HepG2 (cell line): Measurements from ENCODE around the gene TRIO. TPM values are rescaled to one million over a fixed set of nuclear protein-coding genes. Genes with fewer than 3 reads are reported as not detected.
A peak's percentile ranks its signal among the peaks of the same experiment; 100 is the strongest.

Experiments
- ATAC-seq: fragments of 200-7000 bp; cut with Tn5 transposase; 3 replicates; pipeline ENCODE4 v1.9.1; 2020; ENCODE audit warnings: mild to moderate bottlenecking, moderate library complexity
- BruUV-seq: library from RNA; stranded (reverse); fragments of 400-500 nt; replicated peaks from 2 replicates; lab custom pipeline; 2021; lab: Mats Ljungman, UMichigan
- CTCF ChIA-PET: fragments of 300-600 bp; formaldehyde crosslinking; extraction: SDS; loops from one replicate; lab custom pipeline; 2021; ENCODE audit warnings: low total read pairs, inconsistent platforms, low intra/inter-chr PET ratio; lab: Yijun Ruan, JAX
- POLR2A ChIA-PET: fragments of 350-600 bp; sonication (Branson Sonifier 250); formaldehyde crosslinking; loops from one replicate; lab custom pipeline; 2020; ENCODE audit warnings: antibody characterized with exemption, inconsistent platforms; lab: Yijun Ruan, JAX
- DNase-seq: peaks from one replicate; pipeline ENCODE4 v3.0.0-alpha.2; 2015; ENCODE audit warnings: low spot score
- FAIRE-seq: peaks from 3 replicates; lab custom pipeline; 2011; peaks lifted over from hg19 to GRCh38; lab: Jason Lieb, UNC
- H2AFZ ChIP-seq: one replicate; pipeline ENCODE4 v1.6.1; 2011; ENCODE audit warnings: low read length, inconsistent platforms
- H3K27ac ChIP-seq: fragments of 300-600 bp; 3 replicates; pipeline ENCODE4 v1.8.0; 2011; ENCODE audit warnings: mixed run types, mild to moderate bottlenecking, mixed read lengths, low read length, inconsistent platforms; ENCODE audit not compliant: insufficient read depth; ENCODE audit errors: extremely low read length
- H3K27me3 ChIP-seq, 2 experiments: fragments of 200-600 bp in 1 of 2; 2 replicates in 1 of 2; 3 replicates in 1 of 2; pipeline versions ENCODE4 v1.6.0 to v1.8.0; 2011; ENCODE audit warnings: low read length in 2 of 2, mild to moderate bottlenecking in 2 of 2, moderate library complexity in 2 of 2, inconsistent platforms in 1 of 2; ENCODE audit not compliant: insufficient read depth in 2 of 2, control insufficient read depth in 1 of 2
- H3K36me3 ChIP-seq, 2 experiments: fragments of 200-600 bp in 1 of 2; replicated peaks in 1 of 2; 2 replicates in 1 of 2; 3 replicates in 1 of 2; pipeline versions ENCODE4 v1.5.1 to v1.8.0; 2011; ENCODE audit warnings: low read length in 2 of 2, inconsistent platforms in 1 of 2; ENCODE audit not compliant: insufficient read depth in 2 of 2, control insufficient read depth in 1 of 2
- H3K4me1 ChIP-seq: 2 replicates; pipeline ENCODE4 v1.5.1; 2012; ENCODE audit warnings: low read length, inconsistent platforms; ENCODE audit not compliant: insufficient read depth
- H3K4me2 ChIP-seq: 2 replicates; pipeline ENCODE4 v1.6.0; 2011; ENCODE audit warnings: low read depth, low read length, inconsistent platforms
- H3K4me3 ChIP-seq, 3 experiments: fragments of 200-600 bp in 1 of 3; sonication (generic), shearing (Covaris generic) in 1 of 3; replicated peaks in 1 of 3; 2 replicates each; pipeline ENCODE4 v1.5.1; 2011 to 2016; ENCODE audit warnings: low read length in 3 of 3, inconsistent platforms in 2 of 3, low read depth in 2 of 3, mild to moderate bottlenecking in 2 of 3, control low read depth in 1 of 3, mixed read lengths in 1 of 3; ENCODE audit not compliant: insufficient read depth in 1 of 3
- H3K79me2 ChIP-seq: one replicate; pipeline ENCODE4 v1.6.1; 2011; ENCODE audit warnings: low read length, inconsistent platforms; ENCODE audit not compliant: insufficient read depth
- H3K9ac ChIP-seq: 2 replicates; pipeline ENCODE4 v1.6.0; 2011; ENCODE audit warnings: mild to moderate bottlenecking, low read depth, low read length, inconsistent platforms; ENCODE audit not compliant: insufficient read depth
- H3K9me3 ChIP-seq: 2 replicates; pipeline ENCODE4 v1.5.1; 2012; ENCODE audit warnings: mild to moderate bottlenecking, low read length
- H4K20me1 ChIP-seq: 2 replicates; pipeline ENCODE4 v1.6.0; 2011; ENCODE audit warnings: inconsistent platforms, mild to moderate bottlenecking, low read length, moderate library complexity; ENCODE audit not compliant: insufficient read depth
- BCL3 ChIP-seq: sonication (generic); formaldehyde crosslinking; IDR thresholded peaks from 2 replicates; pipeline ENCODE4 v1.5.1; 2020; ENCODE audit warnings: mild to moderate bottlenecking, missing genetic modification reagents, moderate library complexity
- CTCF ChIP-seq: sonication (generic); formaldehyde crosslinking; IDR thresholded peaks from 2 replicates; pipeline ENCODE4 v1.5.0; 2020; ENCODE audit warnings: mild to moderate bottlenecking, missing genetic modification reagents, moderate library complexity
- STAG1 ChIP-seq: sonication (generic); formaldehyde crosslinking; IDR thresholded peaks from 2 replicates; pipeline ENCODE4 v1.4.0; 2020; ENCODE audit warnings: missing genetic modification reagents
- ZNF644 ChIP-seq: IDR thresholded peaks from 2 replicates; pipeline ENCODE4 v1.6.1; 2016; ENCODE audit warnings: low read depth
- ZNF687 ChIP-seq: sonication (generic); formaldehyde crosslinking; IDR thresholded peaks from 2 replicates; pipeline ENCODE4 v1.5.1; 2020; ENCODE audit warnings: mild to moderate bottlenecking, missing genetic modification reagents, moderate library complexity
- WGBS: methylation state at CpG from one replicate; pipeline ENCODE4 v1.1.6; 2017; ENCODE audit warnings: low lambda C conversion rate; 5-methylcytosine and 5-hydroxymethylcytosine counted together
- in situ Hi-C: cut with HindIII; loops from 2 replicates; pipeline ENCODE4 v1.10.0; 2017; ENCODE audit warnings: low pct_unique_long_range_greater_than_20kb; ENCODE audit not compliant: extremely low pct_ligation_motif_present
- intact Hi-C: fragments of 100-400 bp; cut with micrococcal nuclease; formaldehyde crosslinking; loops from one replicate; pipeline ENCODE4 v1.10.0; 2022; ENCODE audit not compliant: unreplicated experiment
- polyA plus RNA-seq, 8 experiments: library from polyadenylated mRNA; depleted of rRNA in 3 of 8; stranded (reverse) in 7 of 8; unstranded in 1 of 8; fragments of >200 nt; fragmentation: Illumina TruSeq in 4 of 8; extraction: Trizol in 4 of 8; gene quantifications; 2 replicates each; pipeline versions ENCODE4 v1.2.1 to v1.2.3, GENCODE V29; 2011 to 2016; ENCODE audit warnings: low read depth in 4 of 8, missing spikeins in 1 of 8, mixed read lengths in 1 of 8; ENCODE audit not compliant: insufficient read depth in 1 of 8
- total RNA-seq, 5 experiments: library from RNA; depleted of rRNA; stranded (reverse); fragments of >200 nt; fragmentation: Illumina TruSeq; extraction: Trizol; gene quantifications; 2 replicates each; pipeline ENCODE4 v1.2.3, GENCODE V29; 2016; ENCODE audit warnings: low read depth in 1 of 5

TRIO gene
- total and polyA plus RNA-seq, 2 of the 13 experiments (the other 11 are each of a cell fraction or from before 2014, with no cell fraction given): 45.2 to 45.9 TPM

GRCh38 chr5:14247054-14247386 is 103.9 kb downstream of the TRIO start:
- FAIRE-seq (no peak), DNase-seq (no peak), ATAC-seq (peak; percentile 65)
- WGBS: 71% methylated on average over 4 of the region's 4 CpGs
- ChIA-PET CTCF (no interaction called here), POLR2A (no interaction called here)
- no TSS peak for BruUV-seq
- peaks cover 21% of the 10 kb centered on the region for H3K4me1 ChIP-seq
- no peaks in the 10 kb centered on the region for H3K27me3 ChIP-seq
- H4K20me1 ChIP-seq: peaks cover 27% of the 10 kb centered on the region
- H3K4me3 ChIP-seq: no peak overlapping the region
- intact Hi-C loops (no loop called here), in situ Hi-C loops (no loop called here)
- H3K4me2 ChIP-seq: no peak overlapping the region
- H3K27ac ChIP-seq: no peak overlapping the region
- H3K36me3 ChIP-seq: peaks cover 0 to 1% of the 10 kb centered on the region in 2 experiments; a peak in 1 of 5 replicates
- TF ChIP-seq CTCF (peak; percentile 27; the same call in 1 of the 2 replicates), ZNF644 (CRISPR knock-in tag) (no peak), STAG1 (CRISPR knock-in tag) (peak; percentile 49), ZNF687 (peak; percentile 46), BCL3 (CRISPR knock-in tag) (no peak)
- TF ChIP-seq, all 625 proteins: peak for 3
- H3K79me2 ChIP-seq: peaks cover 95% of the 10 kb centered on the region
- H3K9ac ChIP-seq: no peak overlapping the region
- H3K9me3 ChIP-seq: no peaks in the 10 kb centered on the region
- H2AFZ ChIP-seq: no peak overlapping the region
